PC-3 (cell line): ENCODE results near the gene SIK1. TPM values are rescaled to one million over a fixed set of nuclear protein-coding genes. Genes with fewer than 3 reads are reported as not detected.

Experiments used
- total RNA-seq: library from RNA; depleted of rRNA; stranded (reverse); fragments of >200 nt; gene quantifications from 2 replicates; pipeline ENCODE4 v1.2.3, GENCODE V29; 2014; rRNA removed

Gene SIK1
- total RNA-seq, 1 experiment from 2014 or later: 107 TPM

Other genes with a start within 250 kb of the SIK1 start
- gene HSF2BP, start 232.4 kb upstream of the SIK1 start, total RNA-seq: 1.2 and 2.4 TPM in 2 replicates
- 44.2 and 53.0 TPM in 2 replicates for gene RRP1B, start 232.4 kb upstream of the SIK1 start, total RNA-seq